Peyer's patch (tissue), 4 donors: Measurements from ENCODE around the gene NCKAP5.

Experiments used
- POLR2A ChIP-seq, 2 donors: fragments of 450-650 bp; IDR thresholded peaks; one replicate each; pipeline ENCODE4 v1.5.1; 2017; ENCODE audit warnings: antibody characterized with exemption in 2 of 2, mild to moderate bottlenecking in 2 of 2, moderate library complexity in 2 of 2
- TF ChIP-seq, protein P1 (sequence below), 6 experiments: fragments of 450-650 bp in 4 of 6; fragments of 200-600 bp in 2 of 6; sonication (generic) in 1 of 6; IDR thresholded peaks; one replicate each; pipeline ENCODE4 v1.5.1; 2017 to 2019; ENCODE audit warnings: antibody characterized with exemption in 6 of 6, mild to moderate bottlenecking in 3 of 6, moderate library complexity in 1 of 6

- TF ChIP-seq POLR2A (IDR thresholded peaks at IDR 0.05) = no peak
- TF ChIP-seq, protein P1, sequence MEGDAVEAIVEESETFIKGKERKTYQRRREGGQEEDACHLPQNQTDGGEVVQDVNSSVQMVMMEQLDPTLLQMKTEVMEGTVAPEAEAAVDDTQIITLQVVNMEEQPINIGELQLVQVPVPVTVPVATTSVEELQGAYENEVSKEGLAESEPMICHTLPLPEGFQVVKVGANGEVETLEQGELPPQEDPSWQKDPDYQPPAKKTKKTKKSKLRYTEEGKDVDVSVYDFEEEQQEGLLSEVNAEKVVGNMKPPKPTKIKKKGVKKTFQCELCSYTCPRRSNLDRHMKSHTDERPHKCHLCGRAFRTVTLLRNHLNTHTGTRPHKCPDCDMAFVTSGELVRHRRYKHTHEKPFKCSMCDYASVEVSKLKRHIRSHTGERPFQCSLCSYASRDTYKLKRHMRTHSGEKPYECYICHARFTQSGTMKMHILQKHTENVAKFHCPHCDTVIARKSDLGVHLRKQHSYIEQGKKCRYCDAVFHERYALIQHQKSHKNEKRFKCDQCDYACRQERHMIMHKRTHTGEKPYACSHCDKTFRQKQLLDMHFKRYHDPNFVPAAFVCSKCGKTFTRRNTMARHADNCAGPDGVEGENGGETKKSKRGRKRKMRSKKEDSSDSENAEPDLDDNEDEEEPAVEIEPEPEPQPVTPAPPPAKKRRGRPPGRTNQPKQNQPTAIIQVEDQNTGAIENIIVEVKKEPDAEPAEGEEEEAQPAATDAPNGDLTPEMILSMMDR (IDR thresholded peaks at IDR 0.05) = peak in 5 of 6 experiments; percentile 12 to 78 (median 64)
These were observed 396.8 kb downstream of the NCKAP5 start for GRCh38 chr2:133171393-133172004.
